Muscle of arm (tissue), 12 donors: ENCODE results near the gene P4HA2. TPM values are rescaled to one million over a fixed set of nuclear protein-coding genes. Genes with fewer than 3 reads are reported as not detected.

Source experiments
- DNase-seq: peaks from one replicate; pipeline ENCODE4 v3.0.0-alpha.2; 2013
- polyA plus RNA-seq, 12 donors: library from polyadenylated mRNA; unstranded; fragments of 120-200 nt; gene quantifications; one replicate each; pipeline ENCODE4 v1.2.1, GENCODE V29; 2013; ENCODE audit not compliant: insufficient read length in 12 of 12

Gene P4HA2
- polyA plus RNA-seq, 12 donors = 31.0 to 87.0 (median 60.9) TPM; not detected in 1

GRCh38 chr5:132266031-132266835 lies 38.6 kb upstream of the P4HA2 start:
- no peak for DNase-seq

GRCh38 chr5:132265336-132266030 lies 37.8 kb upstream of the P4HA2 start:
- DNase-seq = peak; percentile 90

DNA sequence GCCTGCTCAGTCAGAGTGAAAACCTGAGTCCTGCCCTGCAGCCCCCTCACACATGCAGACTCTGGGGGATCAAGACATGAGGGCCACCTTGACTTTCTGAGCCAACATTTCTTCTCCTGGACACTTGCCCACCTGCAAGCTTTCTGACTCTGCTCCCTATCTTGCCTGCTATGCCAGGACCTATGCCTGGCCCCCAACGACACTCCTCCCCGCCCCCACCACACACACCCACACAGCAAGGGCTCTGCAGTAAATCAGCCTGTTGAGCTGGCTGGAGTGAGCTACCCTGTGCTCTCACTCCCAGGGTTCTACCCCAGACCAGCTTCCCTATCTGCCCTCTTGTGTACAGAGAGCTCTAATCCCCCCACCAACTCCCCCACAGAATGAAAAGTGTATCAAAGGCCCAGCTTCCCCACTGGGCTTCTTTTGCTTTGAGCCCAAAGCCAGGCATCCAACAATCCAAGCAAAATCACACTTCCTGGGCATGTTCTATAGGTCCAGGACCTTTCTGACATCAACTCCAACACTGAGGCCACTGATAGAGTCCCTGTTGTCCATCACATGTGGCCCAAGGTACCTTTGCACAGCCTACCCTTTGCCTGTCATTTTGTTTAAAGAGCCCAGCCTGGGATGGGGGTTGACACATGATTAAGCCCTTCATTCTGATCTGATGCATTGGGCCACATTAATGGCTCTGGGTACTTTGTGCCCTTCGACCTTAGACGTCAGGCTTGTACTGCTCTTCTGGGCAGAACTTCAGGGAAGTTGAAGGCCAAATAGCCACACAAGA lies 37.1 kb upstream of the P4HA2 start:
- no peak for DNase-seq

DNA sequence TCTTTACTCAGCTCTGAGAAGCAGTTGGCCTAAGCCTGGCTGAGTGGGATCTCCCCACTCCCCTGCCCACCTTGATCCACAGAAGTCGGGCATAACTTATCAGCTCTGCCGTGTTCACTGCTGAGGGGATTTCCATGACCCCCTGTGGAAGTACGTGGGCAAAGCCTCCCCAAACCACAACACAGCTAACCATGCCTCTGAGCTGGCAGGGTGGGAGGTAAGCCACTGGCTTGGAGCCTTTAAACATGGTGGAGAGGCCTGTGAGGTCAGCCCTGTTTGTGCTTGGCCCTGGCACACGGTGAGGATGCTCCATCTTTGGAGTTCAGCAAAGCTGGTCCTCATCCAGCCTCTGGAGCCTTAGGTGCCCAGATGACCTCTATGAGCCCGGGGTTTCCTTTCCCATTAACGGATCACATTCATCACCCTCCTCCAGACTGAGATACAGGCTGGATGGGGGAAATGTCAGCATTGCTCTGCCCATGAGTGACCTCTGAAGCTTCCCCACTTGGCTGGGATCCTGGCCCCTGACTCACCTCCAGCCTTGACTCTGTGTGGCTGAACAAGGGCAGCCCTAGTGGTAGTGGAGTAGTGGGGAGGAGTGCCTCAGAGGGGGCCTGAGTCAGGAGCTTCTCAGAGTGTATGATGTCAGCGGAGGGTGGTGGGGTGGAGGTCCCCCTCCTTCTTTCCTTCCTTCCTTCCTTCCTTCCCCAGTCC lies 36.1 kb upstream of the P4HA2 start:
- DNase-seq = no peak

DNA sequence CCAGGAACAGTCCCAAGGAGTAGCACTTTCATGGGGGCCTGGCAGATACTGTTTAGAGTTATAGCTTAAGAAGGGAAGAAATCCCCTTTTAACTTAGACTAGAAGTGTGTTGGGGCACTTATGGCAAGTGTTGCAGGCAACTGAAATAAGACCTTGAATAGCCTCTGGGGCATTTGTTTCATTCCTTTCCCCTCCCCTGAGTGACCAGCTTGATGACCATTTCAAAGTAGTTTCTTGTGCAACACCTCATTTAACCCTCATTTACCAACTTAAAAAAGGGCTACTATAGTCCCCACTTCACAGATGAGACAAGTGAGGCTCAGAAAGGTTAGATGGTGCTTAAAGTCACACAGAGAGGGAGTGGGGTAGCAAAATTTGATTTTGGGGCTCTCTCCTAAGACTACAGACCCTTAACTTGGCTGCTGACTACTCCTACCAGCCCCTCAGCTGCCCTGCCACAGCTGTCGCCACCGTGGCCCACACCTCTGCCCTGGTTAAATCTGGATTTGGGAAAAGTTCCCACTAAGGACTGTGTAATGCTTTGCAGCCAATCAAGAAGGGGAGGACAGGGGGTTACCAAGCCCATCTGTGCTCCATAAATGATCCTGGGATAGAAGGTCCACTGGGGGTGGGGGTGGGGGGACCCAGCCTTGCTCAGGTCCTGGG lies 35.4 kb upstream of the P4HA2 start:
- DNase-seq = no peak

DNA sequence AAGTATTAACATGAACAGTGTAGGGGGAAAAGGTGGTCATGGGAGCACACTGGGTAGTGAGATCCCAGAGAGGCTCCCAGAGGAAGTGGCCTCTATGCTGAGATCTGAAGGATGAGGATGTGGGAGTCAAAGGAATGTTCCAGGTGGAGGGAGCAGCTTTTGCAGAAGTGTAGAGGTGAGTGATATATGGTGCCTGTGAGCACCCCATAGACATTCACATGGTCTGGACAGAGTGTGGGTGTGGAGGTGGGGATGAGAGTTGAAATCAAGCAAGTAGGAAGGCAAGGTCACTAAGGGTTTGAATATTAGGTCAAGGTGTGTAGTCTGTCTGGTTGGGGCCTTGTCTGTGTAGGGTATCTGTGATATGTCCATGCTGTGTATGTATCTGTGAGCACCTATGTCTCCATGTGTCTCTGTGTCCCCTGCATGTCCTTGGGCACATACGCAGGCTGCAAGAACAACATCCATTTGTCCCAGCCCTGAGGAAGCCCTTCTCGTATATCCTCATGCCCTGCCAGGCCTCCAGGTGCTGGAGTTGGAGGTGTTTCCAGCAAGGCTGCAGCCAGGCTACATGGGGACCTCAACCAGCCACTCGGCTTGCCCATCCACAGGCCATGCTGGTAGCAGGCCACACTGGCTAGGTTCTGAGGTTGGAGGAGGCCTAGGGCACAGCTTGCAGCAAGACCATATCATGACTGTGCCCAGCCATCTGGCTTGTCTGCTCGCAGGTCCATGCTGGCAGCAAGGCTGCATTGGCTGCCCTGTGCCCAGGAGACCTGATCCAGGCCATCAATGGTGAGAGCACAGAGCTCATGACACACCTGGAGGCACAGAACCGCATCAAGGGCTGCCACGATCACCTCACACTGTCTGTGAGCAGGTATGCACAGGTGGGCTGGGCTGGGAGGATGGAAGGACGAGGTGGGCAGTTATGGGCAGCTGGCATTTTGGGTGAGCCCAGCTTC lies 34.5 kb upstream of the P4HA2 start:
- DNase-seq = no peak

DNA sequence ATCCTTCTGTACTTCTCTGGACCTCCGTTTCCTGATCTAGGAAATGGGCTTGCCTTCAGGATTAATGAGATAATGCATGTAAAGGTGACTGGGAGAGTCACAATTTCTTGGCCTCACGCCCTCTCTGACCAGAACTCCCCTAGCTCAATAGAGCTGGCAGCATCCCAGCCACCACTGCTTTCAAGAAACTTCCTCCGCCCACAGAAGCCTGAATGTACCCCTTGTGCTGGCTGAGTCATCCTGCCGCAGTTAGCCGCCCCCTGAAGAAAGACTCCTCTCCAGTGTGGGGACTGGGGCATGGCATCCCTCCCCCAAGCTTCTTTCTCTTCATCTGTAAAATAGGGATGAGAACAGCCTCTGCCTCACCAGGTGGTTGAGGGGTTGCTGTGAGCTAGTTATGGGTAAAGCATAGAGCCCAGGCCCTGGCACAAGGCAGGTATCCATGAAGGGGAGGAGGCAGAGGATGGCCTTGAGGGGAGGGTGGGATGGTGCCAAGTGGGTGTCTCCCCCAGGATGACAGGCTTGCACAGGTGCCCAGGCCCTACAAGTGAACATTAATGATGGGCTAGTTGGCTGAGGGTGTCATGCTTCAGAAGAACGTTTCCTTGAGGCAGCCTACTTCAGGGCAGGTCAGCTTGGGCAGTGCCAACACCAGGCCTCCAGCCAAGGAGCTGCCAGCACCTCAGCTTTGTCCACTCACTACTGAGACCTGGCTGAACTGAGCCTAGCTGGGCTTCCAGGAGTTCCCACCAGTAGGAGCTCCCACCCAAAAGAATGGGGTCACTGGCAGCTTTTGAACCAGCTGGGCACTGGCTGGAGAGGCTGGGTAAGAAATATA lies 33.3 kb upstream of the P4HA2 start:
- DNase-seq = no peak

DNA sequence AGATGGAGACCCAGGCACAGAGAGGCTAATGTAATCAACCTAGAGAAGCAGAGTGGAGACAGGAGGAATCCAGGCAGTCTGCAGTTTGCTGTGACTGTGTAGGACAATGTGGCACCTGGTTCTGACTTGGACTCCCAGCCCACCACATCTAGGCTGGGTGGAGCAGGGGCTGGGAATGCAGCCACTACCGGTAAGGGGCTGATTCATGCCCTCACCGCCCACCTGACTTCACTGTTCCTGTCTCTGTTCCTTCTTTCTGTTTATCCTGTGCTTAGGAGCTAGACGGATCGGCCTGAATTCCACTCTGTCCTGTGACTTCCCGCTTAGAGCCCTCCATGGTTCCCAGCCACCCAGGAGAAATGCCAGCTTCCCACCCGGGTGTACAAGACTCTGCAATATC lies 32.4 kb upstream of the P4HA2 start:
- no peak for DNase-seq

GRCh38 chr5:132259069-132259851 lies 31.6 kb upstream of the P4HA2 start:
- DNase-seq = peak; percentile 66

DNA sequence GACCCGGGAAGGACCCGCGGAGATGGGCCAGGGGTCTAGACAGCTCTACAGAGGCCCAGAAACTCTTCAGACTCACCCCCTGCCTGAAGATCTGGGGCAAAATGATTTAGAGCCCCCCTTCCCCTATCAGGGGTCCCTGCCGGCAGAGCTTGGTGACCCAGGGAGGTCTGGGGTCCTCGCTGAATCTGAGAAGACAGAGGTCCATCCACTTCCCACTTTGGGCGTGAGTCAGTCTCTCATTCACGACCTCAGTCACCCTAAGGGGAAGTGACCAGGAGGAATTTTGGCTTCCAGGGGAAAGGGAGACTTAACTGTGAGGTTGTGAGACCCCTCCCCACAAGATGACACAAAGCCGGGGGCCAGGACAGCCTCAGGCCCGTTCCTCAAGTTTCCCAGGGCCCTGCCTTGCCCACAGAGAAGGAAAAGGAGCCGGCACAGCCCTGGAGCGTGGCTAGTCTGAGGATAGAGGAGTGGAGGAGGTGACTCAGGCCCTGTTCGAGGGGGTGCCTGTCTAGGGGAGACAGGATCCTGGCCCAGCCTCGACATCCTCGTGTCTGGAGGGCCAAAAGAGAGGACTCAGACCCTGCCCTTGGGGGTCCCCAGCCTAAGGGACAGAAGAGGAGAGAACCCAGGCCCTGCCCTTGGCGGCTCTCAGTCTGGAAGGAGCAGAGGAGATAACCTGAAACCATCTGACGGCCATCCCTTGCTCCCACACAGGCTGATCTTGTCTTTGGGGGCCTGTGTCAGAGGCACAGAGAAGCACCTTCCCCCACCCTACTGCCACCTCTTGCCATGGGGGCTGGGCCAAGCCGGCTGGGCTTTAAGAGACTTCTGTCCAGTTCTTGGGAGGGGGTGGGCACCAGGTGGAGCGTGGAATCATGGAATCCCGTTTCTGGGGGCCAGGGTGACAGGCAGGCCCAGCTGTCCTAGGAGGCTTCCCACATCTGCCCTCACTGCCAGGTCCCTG lies 30.7 kb upstream of the P4HA2 start:
- no peak for DNase-seq

- DNase-seq = peak; percentile 66
Measured at GRCh38 chr5:132257131-132258101, 29.8 kb upstream of the P4HA2 start, which contains the start of gene PDLIM4. Gene PDLIM4 (plus strand): TSS chr5:132257696. CDS start chr5:132257735, 39 bp downstream.

DNA sequence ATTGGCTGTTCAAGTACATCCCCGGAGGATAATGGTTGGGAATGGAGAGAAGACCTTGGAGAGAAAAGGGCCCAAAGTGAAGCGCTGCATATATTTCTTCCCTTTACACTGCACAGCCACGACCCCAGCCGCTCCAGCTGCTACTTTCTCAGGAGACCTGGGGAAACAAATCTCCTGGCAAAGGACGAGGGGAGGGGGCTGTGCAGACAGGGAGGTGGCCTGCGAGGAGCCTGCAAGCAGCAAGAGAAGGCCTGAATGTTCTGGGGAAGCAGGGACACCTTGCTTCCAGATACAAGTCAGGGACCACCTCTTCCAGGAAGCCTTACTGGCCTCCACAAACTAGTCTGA lies 29.1 kb upstream of the P4HA2 start:
- DNase-seq = no peak

DNA sequence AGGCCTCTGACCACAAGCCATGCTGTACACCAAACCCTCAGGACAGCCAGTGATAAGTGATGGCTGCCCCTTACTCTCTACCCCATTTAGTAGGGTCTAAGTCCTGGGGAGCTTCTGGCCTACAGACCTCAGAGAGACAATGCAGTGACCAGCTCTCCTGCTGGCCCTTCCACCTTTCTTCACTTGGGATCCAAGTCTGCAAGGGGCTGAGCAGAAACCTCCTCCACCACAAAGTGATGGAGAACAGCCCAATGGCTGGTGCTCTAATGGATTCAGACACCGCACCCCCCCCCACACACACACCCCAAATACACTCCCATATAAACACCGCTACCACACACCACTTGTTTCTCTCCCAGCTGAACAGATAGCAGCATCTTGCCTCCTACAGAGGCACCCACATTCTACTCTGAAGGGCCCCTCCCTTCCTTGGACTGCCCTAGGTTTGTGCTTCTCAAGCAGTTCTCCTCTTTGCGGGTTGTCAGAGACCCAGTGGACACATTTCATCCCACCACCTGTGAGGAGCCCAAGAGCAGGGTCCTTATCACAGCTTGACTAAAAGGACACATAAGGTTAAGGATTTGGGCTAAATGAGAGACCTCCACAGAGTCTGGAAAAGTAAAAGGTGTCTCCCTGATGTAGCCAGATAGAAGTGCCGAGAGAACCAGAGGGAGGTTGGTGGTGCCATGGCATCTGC lies 28.6 kb upstream of the P4HA2 start:
- no peak for DNase-seq

DNA sequence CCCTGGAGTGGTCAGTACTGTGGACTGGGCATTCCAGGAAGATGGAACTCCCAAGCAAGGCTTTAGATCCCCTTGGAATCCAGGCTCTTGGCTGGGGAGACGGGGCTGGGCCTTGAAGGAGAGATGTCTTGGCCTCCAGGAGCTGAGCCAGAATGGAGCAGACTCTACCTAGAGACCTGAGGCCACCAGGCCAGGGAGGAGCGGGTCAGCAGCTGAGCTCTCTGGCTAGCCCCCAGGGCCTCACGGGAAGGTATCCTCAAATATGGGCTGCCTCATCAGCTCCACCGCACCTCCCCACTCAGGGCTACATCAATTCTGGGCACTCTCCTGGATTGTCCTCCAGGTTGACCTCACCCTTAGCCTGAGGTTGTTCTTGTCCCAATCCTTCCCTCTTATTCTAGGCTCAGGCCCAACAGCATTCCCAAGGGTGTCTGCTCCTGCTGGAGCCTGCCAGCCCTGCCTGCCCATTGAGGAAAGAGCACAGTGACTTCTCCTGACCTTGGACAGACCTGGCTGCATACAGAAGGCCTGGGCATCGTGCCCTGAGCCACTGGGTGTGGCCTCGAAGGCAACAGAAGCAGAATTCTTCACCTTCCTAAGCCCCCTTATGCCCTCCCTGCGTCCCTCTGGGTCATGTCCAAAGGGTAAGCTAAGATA lies 26.8 kb upstream of the P4HA2 start:
- no peak for DNase-seq
